ENCODE data around the gene FLCN.
"Not testable (repeated sequence)": the region's sequence is repeated elsewhere in the genome, so short reads cannot be mapped to it uniquely, and the experiment has no call there.

FLCN gene

DNA sequence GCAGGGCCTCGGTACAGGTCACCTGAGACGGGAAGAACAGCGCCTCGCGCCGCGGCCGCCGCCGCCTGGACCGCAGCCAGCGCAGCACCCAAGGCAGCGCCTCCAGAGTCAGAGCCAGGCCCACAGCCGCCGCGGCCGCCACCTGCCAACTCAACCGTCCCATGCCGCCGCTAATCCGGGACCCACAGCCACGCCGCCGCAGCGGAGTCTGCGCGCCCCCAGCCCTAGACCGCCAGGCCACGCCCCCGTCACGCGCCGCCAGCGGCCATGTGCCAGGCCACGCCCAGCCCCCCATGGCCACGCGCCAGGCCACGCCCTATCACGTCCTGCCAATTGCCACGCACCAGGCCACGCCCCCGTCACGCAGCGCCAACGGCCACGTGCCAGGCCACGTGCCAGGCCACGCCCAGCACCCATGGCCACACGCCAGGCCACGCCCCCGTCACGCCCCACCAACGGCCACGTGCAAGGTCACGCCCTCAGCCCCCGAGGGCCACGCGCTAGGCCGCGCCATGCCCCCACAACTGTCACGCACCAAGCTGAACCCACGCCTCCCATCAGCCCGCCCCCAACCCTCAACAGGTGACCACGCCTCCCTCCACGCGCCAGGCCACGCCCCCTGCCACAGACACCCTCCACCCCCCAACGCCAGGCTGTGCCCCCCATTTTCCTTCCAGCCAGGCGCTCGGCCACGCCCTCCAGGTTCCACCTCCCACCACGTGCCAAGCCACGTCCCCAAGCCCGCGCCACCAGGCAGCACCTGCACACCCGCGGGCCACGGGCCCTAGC lies 30.6 kb downstream of the FLCN start, which contains the start of gene PLD6:
PLD6 (minus strand) TSS at position 210 of the 789 bp plus-strand sequence; CDS start at position 163, 47 bp downstream.
- no peak for DNase-seq

DNA sequence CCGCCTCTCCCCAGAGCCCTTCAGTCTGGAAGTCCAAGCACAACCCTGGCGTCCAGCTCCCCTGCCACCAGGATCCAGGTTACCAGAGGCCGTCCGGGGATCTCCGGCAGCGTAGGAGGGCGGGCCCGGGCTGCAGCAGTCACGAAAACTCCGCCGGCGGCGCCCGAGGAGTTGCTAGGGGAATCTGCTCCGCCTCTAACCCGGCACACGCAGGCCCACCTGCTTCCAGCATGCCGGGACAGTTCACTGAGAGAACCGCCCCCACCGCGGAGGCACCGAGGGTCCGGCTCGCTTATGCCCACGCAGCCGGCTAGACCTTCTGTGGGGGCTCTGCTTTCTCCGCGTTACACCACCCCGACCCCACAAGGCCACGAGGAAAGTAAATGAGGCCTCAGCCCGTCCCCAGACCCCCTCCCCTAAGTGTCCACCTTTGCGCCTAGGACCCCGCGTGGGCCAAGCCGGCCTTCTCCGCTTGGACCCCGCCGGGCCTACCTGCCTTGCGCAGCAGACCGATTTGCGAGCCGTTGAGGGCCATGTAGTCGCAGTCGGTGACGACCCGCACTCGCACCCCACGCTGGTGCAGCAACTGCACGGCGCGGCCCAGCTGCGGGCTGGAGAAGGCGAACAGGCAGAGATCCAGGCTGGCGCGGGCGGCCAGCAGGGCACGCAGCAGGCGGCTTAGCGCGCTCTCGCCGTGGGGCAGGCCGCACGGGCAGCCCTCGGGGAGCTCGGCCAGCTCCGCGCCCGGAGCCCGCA lies 31.4 kb downstream of the FLCN start:
- no peak for DNase-seq

GRCh38 chr17:17204635-17205231 lies 32.2 kb downstream of the FLCN start:
- DNase-seq, result no peak

- DNase-seq, result no peak
These were observed 32.9 kb downstream of the FLCN start for GRCh38 chr17:17204041-17204591.

DNA sequence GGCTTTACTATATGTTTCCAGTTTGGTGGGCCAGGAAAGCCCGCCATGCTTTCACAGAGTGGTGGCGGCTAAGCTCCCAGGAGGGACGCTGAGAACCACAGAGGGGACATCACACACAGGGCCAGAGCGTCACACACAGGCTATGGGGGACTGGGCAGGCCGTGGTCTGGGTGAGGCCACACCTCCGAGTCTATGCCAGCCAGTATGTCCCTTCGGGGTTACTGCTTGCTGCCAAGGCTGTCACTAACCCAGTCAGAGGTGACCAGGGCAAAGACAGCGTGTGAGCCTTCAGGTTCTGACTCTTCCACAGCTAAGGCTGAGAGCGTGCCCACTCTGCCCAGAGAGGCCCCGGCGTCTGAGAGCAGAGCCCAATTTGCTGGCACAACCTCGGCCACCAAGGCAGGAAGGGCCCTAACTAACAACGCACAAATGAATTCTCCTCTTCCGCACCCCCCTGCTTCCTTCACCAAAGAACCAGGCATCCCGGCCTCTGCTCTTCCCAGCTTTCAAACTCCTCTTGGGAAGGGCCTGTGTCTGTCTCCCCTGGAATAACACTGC lies 33.7 kb downstream of the FLCN start:
- DNase-seq, result no peak

- DNase-seq, result no peak
These were observed 35.1 kb downstream of the FLCN start for GRCh38 chr17:17201907-17202306.

DNA sequence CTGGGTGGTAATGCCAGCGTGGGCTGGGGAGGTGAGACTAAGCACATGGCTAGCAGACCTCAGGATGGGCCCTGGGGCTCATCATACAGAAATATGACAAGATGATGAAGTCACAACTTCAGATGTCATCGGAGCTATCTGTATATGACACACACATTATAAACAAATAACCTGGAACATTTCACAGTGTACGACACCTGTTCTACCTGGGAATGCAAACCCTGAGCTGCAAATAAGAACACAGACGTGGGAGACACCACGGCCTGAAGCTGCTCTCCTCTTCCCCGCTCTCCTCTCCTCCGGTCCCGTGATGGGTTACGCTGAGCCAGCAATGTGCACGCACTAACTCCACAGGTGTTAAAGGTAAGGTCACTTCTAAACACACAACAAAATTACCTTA lies 35.7 kb downstream of the FLCN start:
- DNase-seq, result no peak

GRCh38 chr17:17200831-17201230 lies 36.1 kb downstream of the FLCN start:
- no peak for DNase-seq

DNA sequence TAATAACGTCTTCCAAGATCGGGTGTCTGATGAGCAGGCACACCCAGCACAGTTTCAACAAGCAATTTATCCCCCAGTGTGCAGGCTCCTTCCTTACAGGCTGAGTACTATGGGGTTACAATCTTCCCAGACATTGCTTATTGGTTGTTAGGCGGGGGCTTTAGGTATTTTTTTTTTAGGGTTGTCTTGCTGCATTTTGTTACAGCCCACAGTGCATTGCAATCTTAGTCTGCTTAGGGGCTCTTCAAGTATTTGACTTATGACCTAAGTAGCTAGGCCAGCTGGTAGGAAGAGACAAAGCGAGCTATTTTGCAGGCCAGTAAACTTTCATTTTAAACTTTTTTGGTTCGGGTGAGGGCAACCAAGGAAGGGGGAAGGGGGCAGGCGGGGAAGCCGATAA lies 36.7 kb downstream of the FLCN start:
- no peak for DNase-seq

DNA sequence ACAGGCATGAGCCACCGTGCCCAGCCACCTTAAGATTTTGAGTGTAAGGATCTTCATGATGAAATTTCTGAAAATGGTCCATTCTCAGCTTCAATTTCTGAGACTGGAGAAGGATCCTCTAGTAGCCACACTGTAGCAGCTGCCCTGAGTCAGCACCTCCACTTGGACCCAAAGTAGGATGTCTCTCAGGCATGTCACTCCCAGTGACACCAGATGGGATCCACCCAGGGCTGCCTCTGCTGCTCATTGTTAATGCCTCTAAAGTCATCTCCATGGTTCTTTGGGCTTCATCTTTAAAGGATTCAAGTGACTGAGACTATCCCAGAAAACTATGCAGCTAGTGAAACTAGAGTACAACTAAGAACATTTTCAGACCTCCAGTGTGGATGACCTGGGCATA lies 38.7 kb downstream of the FLCN start:
- no peak for DNase-seq

GRCh38 chr17:17196776-17197175 lies 40.2 kb downstream of the FLCN start:
- no peak for DNase-seq

DNA sequence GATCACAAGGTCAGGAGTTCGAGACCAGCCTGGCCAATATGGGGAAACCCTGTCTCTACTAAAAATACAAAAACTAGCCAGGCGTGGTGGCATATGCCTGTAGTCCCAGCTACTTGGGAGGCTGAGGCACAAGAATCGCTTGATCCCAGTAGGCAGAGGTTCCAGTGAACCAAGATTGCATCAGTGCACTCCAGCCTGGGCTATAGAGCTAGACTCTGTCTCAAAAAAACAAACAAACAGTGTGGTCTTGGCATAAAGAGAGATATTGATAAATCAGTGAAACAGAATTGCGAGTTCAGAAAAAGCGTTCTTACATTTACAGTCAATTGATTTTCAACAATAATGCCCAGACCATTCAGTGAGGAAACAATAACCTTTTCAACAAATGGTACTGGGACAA lies 41.5 kb downstream of the FLCN start:
- DNase-seq, result not testable (repeated sequence)

DNA sequence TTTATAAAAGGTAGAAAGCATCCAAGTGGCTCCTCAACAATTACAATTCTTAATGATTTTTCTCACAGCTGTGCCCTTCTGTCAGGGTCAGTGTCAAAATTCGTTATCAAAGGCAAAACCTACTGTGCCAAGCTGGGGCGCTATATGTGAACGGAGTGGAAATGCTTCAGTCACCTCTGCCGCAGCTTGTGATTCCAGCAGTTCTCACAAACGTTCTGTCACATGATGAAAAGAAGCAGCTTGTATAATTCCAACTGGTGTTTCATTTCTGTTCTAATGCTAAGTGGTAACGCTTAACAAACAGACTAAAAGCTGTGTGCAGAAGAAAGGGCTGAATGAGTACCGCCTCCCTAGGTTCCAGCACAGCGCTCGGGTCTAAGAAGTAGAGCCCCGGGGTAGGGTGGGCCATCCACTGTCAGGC lies 45.0 kb downstream of the FLCN start:
- DNase-seq, result no peak

DNA sequence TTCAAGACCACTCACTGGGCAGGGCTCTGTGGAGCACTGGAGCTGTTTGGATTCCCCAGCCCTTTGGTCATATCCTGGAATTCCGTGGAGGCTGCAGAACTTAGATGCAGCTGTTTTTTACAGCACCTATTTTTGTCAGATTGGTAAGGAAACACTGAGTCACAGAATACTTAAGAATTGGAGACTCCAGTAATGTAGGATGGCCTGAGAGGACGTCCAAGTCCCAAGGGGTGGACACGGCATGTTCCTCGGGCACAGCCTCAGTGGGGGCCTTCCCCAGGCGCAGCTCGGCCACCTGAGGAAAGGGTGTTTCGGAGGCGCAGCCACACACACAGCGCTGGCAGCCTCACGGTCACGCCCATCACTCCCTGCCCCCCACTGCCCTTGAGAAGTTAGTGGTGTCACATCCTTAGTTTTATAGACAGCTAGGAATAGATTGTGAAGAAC lies 45.6 kb downstream of the FLCN start:
- no peak for DNase-seq

GRCh38 chr17:17190188-17190587 lies 46.8 kb downstream of the FLCN start:
- DNase-seq, result no peak

- no peak for DNase-seq
These were observed 47.4 kb downstream of the FLCN start for GRCh38 chr17:17189559-17189958.

DNA sequence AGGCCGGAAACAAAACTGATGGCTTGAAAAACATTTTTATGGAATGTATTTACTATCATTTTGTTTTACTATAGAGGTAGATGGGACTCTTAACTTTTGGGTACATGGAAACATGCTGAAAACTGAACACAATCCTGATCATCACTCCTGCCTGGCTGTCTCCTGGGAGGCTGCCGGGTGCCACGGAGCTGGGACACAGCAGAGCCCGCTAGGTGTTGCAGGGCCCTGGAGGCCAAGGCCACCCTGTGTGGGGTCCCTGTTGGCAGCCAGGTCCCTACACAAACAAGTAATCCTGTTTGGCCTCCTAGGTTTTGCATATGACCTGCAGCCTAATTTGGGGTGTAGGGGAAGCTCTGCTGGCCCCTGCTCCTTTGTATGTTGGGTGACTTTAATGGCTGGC lies 48.4 kb downstream of the FLCN start:
- DNase-seq, result no peak

- DNase-seq, result no peak
These were observed 50.1 kb downstream of the FLCN start for GRCh38 chr17:17186551-17187505.

DNA sequence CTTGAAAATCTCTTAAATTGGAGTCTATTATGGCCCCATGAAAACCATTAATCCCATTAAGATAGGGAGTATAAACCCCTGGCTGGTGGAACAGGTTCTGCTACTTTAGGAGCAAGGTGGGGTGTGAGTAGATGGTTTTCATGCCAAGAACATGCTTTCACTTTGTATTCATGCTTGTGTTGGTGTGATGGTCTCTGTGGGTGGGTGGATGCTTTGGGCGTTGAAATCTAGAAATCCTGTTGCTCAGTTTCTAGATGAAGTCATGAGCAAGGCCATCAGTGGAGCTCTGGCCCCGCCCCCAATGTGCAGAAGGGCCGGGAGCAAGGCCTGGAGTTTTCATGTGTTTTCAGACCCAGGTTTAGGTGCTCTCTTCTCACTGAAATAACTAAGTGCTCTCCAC lies 50.9 kb downstream of the FLCN start:
- no peak for DNase-seq

DNA sequence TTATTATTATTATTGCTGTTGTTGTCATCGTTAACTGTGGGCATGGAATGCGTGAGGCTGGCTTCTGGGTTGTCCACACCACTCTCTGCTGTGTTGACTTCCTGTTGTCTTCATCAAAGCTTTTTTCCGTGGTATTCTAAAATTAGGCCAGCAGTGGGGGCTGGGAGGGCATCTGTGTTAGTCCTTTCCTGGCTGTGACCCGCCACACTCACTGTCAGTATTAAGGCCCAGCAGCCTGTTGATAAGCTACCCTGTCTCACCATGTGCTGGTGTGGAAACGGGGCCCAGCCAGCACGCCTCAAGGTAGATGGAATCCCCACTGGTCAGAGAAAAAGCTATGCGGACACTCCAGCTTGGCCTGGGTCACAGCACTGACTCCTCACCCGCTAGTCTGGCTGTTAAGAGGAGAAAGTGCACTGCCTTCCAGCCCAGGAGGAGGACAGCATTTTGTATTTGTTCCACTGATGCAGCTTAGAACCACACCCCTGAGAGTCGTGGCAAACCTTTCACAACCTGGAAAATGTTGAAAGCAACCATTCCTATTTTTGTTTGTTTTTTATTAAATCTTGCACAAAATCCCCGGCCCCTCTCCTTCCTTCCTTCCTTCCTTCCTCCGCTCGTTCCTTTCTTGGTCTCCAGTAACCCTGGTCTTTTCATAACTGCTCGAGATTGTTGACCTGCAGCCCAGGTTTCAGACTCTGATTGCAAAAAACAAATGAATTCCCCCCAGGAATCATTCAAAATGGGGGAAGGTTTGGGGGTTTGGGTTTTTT lies 51.8 kb downstream of the FLCN start:
- DNase-seq, result not testable (repeated sequence)

DNA sequence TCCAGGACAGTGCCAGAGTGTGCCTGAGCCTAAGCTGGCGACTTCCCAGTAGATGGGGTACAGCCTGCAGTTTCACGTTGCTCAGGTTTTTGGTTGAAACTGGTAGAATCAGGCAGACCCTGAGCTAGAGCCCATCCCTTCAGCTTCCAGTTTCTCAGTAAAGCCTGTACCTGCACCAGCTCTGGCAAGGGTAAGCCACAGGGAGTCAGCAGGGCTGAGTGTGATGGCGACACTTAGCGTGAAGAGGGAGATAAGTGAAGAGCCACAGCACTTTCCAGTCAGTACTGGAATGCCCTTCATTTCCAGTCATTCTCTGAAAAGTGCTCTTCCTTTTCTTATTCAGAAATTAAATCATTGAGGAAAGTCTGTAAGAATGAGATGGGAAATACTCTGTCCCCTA lies 53.2 kb downstream of the FLCN start:
- no peak for DNase-seq
